Ishikawa (cell line): ENCODE data around the gene DDX56.

ENCODE experiments used
- EGR1 ChIP-seq: IDR thresholded peaks from 2 replicates; pipeline ENCODE4 v1.6.1; 2012
- EP300 ChIP-seq: IDR thresholded peaks from 2 replicates; pipeline ENCODE4 v1.6.1; 2012; ENCODE audit warnings: borderline replicate concordance
- FOXM1 ChIP-seq: IDR thresholded peaks from 2 replicates; pipeline ENCODE4 v1.6.1; 2012; ENCODE audit warnings: low read depth, borderline replicate concordance
- NFIC ChIP-seq: IDR thresholded peaks from 2 replicates; pipeline ENCODE4 v1.6.1; 2012
- REST ChIP-seq: IDR thresholded peaks from 2 replicates; pipeline ENCODE4 v1.6.1; 2012; ENCODE audit warnings: low read depth, mild to moderate bottlenecking
- ZBTB7A ChIP-seq: IDR thresholded peaks from 2 replicates; pipeline ENCODE4 v1.6.1; 2012; ENCODE audit warnings: low read depth

GRCh38 chr7:44621034-44621749, 47.5 kb upstream of the DDX56 start:
- TF ChIP-seq NFIC (no peak), ZBTB7A (no peak), REST (no peak), EP300 (no peak), FOXM1 (no peak), EGR1 (no peak)
